GM18909 (cell line): ENCODE data around the gene LRRC23.

Experiments
- ATAC-seq: cut with Tn5 transposase; IDR thresholded peaks from one replicate; pipeline ENCODE4 v1.9.1; 2021; ENCODE audit warnings: mild to moderate bottlenecking; ENCODE audit not compliant: unreplicated experiment, poor library complexity

The LRRC23 gene

GRCh38 chr12:6941782-6942181 is 37.2 kb downstream of the LRRC23 start:
- no peak for ATAC-seq

- no peak for ATAC-seq
Observed at GRCh38 chr12:6942331-6942665, 37.7 kb downstream of the LRRC23 start.

- peak; percentile 29 for ATAC-seq
Observed at GRCh38 chr12:6943389-6943721, 38.7 kb downstream of the LRRC23 start.

- ATAC-seq, result peak; percentile 47
Observed at GRCh38 chr12:6943722-6944380, 39.2 kb downstream of the LRRC23 start, which contains the start of the genes C12orf57 and RNU7-1. TSS of gene C12orf57 (plus strand) at chr12:6944022. CDS start at chr12:6944122, 100 bp downstream. TSS of gene RNU7-1 (plus strand) at chr12:6943816.

- peak; percentile 48 for ATAC-seq
Observed at GRCh38 chr12:6944381-6945186, 40.0 kb downstream of the LRRC23 start.

- no peak for ATAC-seq
Observed at GRCh38 chr12:6945613-6946012, 41.0 kb downstream of the LRRC23 start.

GRCh38 chr12:6946033-6946919 is 41.7 kb downstream of the LRRC23 start:
- ATAC-seq, result no peak

GRCh38 chr12:6946920-6947374 is 42.3 kb downstream of the LRRC23 start:
- no peak for ATAC-seq

GRCh38 chr12:6947615-6948014 is 43.0 kb downstream of the LRRC23 start:
- ATAC-seq, result no peak

- no peak for ATAC-seq
Observed at GRCh38 chr12:6948873-6949594, 44.4 kb downstream of the LRRC23 start.

GRCh38 chr12:6950401-6950801 is 45.8 kb downstream of the LRRC23 start:
- no peak for ATAC-seq

- peak; percentile 20 for ATAC-seq
Observed at GRCh38 chr12:6950811-6951540, 46.4 kb downstream of the LRRC23 start, which contains the start of gene PTPN6. TSS of gene PTPN6 (plus strand) at chr12:6951356. CDS start at chr12:6951513, 157 bp downstream.

- ATAC-seq, result no peak
Observed at GRCh38 chr12:6951551-6952120, 47.0 kb downstream of the LRRC23 start.

GRCh38 chr12:6952121-6952862 is 47.7 kb downstream of the LRRC23 start:
- no peak for ATAC-seq

GRCh38 chr12:6952863-6953441 is 48.3 kb downstream of the LRRC23 start:
- no peak for ATAC-seq

- ATAC-seq, result peak; percentile 52
Observed at GRCh38 chr12:6953442-6954315, 49.1 kb downstream of the LRRC23 start.
